Measurements from ENCODE around the gene RTL5. TPM values are rescaled to one million over a fixed set of nuclear protein-coding genes. Genes with fewer than 3 reads are reported as not detected.

RTL5 gene
- total RNA-seq, 1 donor from 2014 or later = 36.4 TPM

DNA sequence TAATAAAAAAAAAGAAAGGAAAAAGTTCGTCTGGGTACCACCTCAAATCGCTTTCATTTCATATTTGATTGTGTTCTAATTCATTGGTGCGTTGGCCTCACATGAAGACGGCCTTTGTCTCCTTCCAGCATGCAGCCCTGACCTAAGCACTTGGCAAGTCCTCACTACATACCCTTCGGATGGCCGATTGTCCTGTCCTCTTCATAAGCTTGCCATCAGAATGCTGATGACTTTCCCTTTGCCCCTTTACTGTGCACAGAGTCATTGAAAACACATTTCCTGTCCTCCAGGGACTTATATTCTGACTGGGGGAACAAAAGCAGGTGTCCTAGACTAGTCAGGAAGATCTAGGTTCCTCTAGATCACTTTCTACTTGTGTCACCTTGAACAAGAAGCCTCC, 43.0 kb downstream of the RTL5 start:
- Mint-ChIP-seq H3K27ac (peak overlapping the region; percentile 71), H3K36me3 (no peaks in the 10 kb centered on the region), H3K4me1 (peaks cover 23% of the 10 kb centered on the region), H3K27me3 (ENCODE audit: low read depth) (no peaks in the 10 kb centered on the region), H3K4me3 (no peak overlapping the region), H3K9me3 (peaks cover 40% of the 10 kb centered on the region)
- DNase-seq (ENCODE audit: low spot score in 2 of 2, unreplicated experiment in 2 of 2) = no peak
- no peak for TF ChIP-seq CTCF (IDR thresholded peaks at IDR 0.05; ENCODE audit: unreplicated experiment)

GRCh38 chrX:72086995-72087394, 44.7 kb downstream of the RTL5 start:
- no peak for TF ChIP-seq CTCF (IDR thresholded peaks at IDR 0.05; ENCODE audit: unreplicated experiment)
- Mint-ChIP-seq H3K9me3 (peaks cover 33% of the 10 kb centered on the region), H3K4me1 (peaks cover 35% of the 10 kb centered on the region), H3K27me3 (ENCODE audit: low read depth) (no peaks in the 10 kb centered on the region), H3K27ac (no peak overlapping the region), H3K36me3 (no peaks in the 10 kb centered on the region), H3K4me3 (no peak overlapping the region)
- no peak for DNase-seq (ENCODE audit: low spot score in 2 of 2, unreplicated experiment in 2 of 2)

DNA sequence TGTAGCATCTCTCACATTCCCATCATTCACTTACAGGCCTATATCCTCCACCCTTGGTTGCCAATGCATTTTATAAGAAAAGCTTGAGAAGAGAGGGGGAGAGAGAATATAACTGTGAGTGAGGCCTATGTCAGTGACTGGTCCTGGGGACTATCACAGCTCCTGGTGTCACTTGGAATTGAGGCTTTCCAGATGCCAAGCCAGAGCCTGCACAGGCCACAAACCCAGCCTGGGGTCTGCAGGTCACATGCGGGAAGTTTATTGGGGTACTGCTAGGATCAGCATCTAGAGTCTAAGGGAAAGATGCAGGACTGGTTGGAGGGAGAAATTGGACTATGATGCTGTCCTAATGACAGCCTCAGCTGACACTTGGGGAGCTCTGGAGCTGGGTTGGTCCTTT, 47.6 kb downstream of the RTL5 start:
- Mint-ChIP-seq H3K27ac (peak overlapping the region; percentile 80), H3K4me3 (no peak overlapping the region), H3K36me3 (no peaks in the 10 kb centered on the region), H3K27me3 (ENCODE audit: low read depth) (no peaks in the 10 kb centered on the region), H3K9me3 (peaks cover 31% of the 10 kb centered on the region), H3K4me1 (peaks cover 61% of the 10 kb centered on the region)
- DNase-seq (ENCODE audit: low spot score in 2 of 2, unreplicated experiment in 2 of 2) = no peak
- TF ChIP-seq CTCF (IDR thresholded peaks at IDR 0.05; ENCODE audit: unreplicated experiment) = no peak

- peaks cover 30% of the 10 kb centered on the region for H3K9me3 Mint-ChIP-seq
- no peaks in the 10 kb centered on the region for H3K36me3 Mint-ChIP-seq
- peaks cover 62% of the 10 kb centered on the region for H3K4me1 Mint-ChIP-seq
- TF ChIP-seq CTCF (IDR thresholded peaks at IDR 0.05; ENCODE audit: unreplicated experiment) = no peak
- DNase-seq (ENCODE audit: low spot score in 2 of 2, unreplicated experiment in 2 of 2) = no peak
- H3K27me3 Mint-ChIP-seq (ENCODE audit: low read depth) = no peaks in the 10 kb centered on the region
- peak overlapping the region; percentile 84 for H3K27ac Mint-ChIP-seq
- H3K4me3 Mint-ChIP-seq = no peak overlapping the region
Measured at GRCh38 chrX:72083291-72083690, 48.4 kb downstream of the RTL5 start.

GRCh38 chrX:72081605-72082320, 50.0 kb downstream of the RTL5 start:
- DNase-seq (ENCODE audit: low spot score in 2 of 2, unreplicated experiment in 2 of 2) = no peak
- TF ChIP-seq CTCF (IDR thresholded peaks at IDR 0.05; ENCODE audit: unreplicated experiment) = no peak
- Mint-ChIP-seq H3K27me3 (ENCODE audit: low read depth) (no peaks in the 10 kb centered on the region), H3K9me3 (peaks cover 24% of the 10 kb centered on the region), H3K4me3 (no peak overlapping the region), H3K36me3 (no peaks in the 10 kb centered on the region), H3K27ac (peak overlapping the region; percentile 75), H3K4me1 (peaks cover 62% of the 10 kb centered on the region)

Data from mesothelial cell of epicardium (in vitro differentiated cells).